ENCODE measurements around the gene FKBP2. TPM values are rescaled to one million over a fixed set of nuclear protein-coding genes. Genes with fewer than 3 reads are reported as not detected.

The FKBP2 gene
- total and polyA plus RNA-seq, 4 donors, result 60.8 to 241 (median 124) TPM

- Histone ChIP-seq H3K4me3 (ENCODE audit: low read depth in 1 of 3, low read length in 3 of 3) (peak within 1 kb of the TSS; percentile 67 to 79 (median 79)), H3K27ac (ENCODE audit: low read depth in 1 of 2, low read length in 2 of 2) (peak within 1 kb of the TSS; percentile 88 to 92), H3K4me1 (ENCODE audit: control insufficient read depth in 4 of 4, insufficient read depth in 4 of 4, low read length in 3 of 4) (peaks cover 18 to 51% (median 33%) of the 10 kb centered on the region in 4 donors), H3K9me3 (ENCODE audit: control insufficient read depth in 4 of 4, low read length in 3 of 4) (no peaks in the 10 kb centered on the region), H3K27me3 (ENCODE audit: control insufficient read depth in 4 of 4, insufficient read depth in 4 of 4, low read length in 3 of 4) (no peaks in the 10 kb centered on the region), H3K9ac (ENCODE audit: low read depth in 1 of 2, low read length in 2 of 2) (peak within 1 kb of the TSS; percentile 51 to 80), H3K36me3 (ENCODE audit: control insufficient read depth in 4 of 4, insufficient read depth in 3 of 4, low read depth in 1 of 4, low read length in 3 of 4) (no peaks in the 10 kb centered on the region)
- DNase-seq (ENCODE audit: low spot score), result peak; percentile 90
- peak in 1 of 2 donors; percentile 75 for TF ChIP-seq GABPA (IDR thresholded peaks at IDR 0.05 in 1 of 2, conservative IDR thresholded peaks at IDR 0.05 in 1 of 2)
- no peak for TF ChIP-seq EGR1 (IDR thresholded peaks at IDR 0.05; ENCODE audit: low read depth in 2 of 2)
- no peak for TF ChIP-seq ATF3 (IDR thresholded peaks at IDR 0.05)
- TF ChIP-seq JUND (IDR thresholded peaks at IDR 0.05), result no peak
- TF ChIP-seq FOXA2 (IDR thresholded peaks at IDR 0.05), result no peak
- peak; percentile 15 for TF ChIP-seq REST (IDR thresholded peaks at IDR 0.05)
- peak; percentile 95 for TF ChIP-seq YY1 (IDR thresholded peaks at IDR 0.05)
- TF ChIP-seq FOXA1 (IDR thresholded peaks at IDR 0.05), result peak; percentile 18
- no peak for TF ChIP-seq TAF1 (conservative IDR thresholded peaks at IDR 0.05)
- peak in 1 of 2 donors; percentile 22 for TF ChIP-seq RAD21 (IDR thresholded peaks at IDR 0.05)
- TF ChIP-seq RXRA (IDR thresholded peaks at IDR 0.05), result peak; percentile 20 to 23
- no peak for TF ChIP-seq ZBTB33 (IDR thresholded peaks at IDR 0.05)
- TF ChIP-seq SP1 (IDR thresholded peaks at IDR 0.05), result peak; percentile 69
- no peak for TF ChIP-seq CTCF (IDR thresholded peaks at IDR 0.05; ENCODE audit: low read depth, low read length, missing input control)
- no peak for TF ChIP-seq MAX (IDR thresholded peaks at IDR 0.05)
- TF ChIP-seq HNF4A (conservative IDR thresholded peaks at IDR 0.05), result peak; percentile 9 to 19
- TF ChIP-seq NR2F2 (IDR thresholded peaks at IDR 0.05), result no peak
- TF ChIP-seq HNF4G (IDR thresholded peaks at IDR 0.05), result no peak
- under 1% methylated on average over 62 of the region's 62 CpGs for WGBS
Measured at GRCh38 chr11:64230171-64230984, 10.5 kb upstream of the FKBP2 start, which contains the start of gene DNAJC4. DNAJC4 (plus strand) TSS chr11:64230548; CDS start chr11:64230855, 307 bp downstream.

All from liver (tissue), 9 donors.